ENCODE results near the gene CNTN2. TPM values are rescaled to one million over a fixed set of nuclear protein-coding genes. Genes with fewer than 3 reads are reported as not detected.

The CNTN2 gene
- total and polyA plus RNA-seq, 2 of the 8 experiments (the other 6 are each of a cell fraction or from before 2014, with no cell fraction given) = 1.2 to 3.9 TPM

- ChIA-PET CTCF (ENCODE audit: partially characterized antibody) (interaction anchor here (0.6 to 33.2 kb wide), 21 partner anchors 8 to 284 kb away, joined by 3 to 531 read pairs (median 4); partner anchors contain the start of gene CNTN2), POLR2A (ENCODE audit: partially characterized antibody) (interaction anchor here (1.1 to 2.3 kb wide), 2 partner anchors 13 to 55 kb away, joined by 3 to 5 read pairs; no protein-coding TSS in a partner anchor)
- Histone ChIP-seq H3K36me3 (ENCODE audit: control insufficient read depth in 2 of 4, insufficient read depth in 4 of 4, low read length in 3 of 4) (no peaks in the 10 kb centered on the region), H2BK120ac (replicated peaks; ENCODE audit: low read depth, low read length) (no peak overlapping the region), H3K79me2 (ENCODE audit: control insufficient read depth in 1 of 2, insufficient read depth in 2 of 2, low read length in 2 of 2) (no peaks in the 10 kb centered on the region), H3K23me2 (ENCODE audit: low read depth, low read length) (no peaks in the 10 kb centered on the region), H4K20me1 (replicated peaks in 1 of 2; ENCODE audit: control insufficient read depth in 1 of 2, insufficient read depth in 2 of 2, low read length in 2 of 2) (no peaks in the 10 kb centered on the region), H4K5ac (ENCODE audit: insufficient read length, low read depth, low read length) (no peak overlapping the region), H3K4ac (replicated peaks; ENCODE audit: insufficient read length, low read depth, low read length) (no peak overlapping the region), H3K27ac (ENCODE audit: low read depth, low read length) (no peak overlapping the region), H2BK20ac (ENCODE audit: low read length) (no peak overlapping the region), H2BK5ac (ENCODE audit: low read depth, low read length) (no peak overlapping the region), H2AK5ac (ENCODE audit: low read depth, low read length) (no peak overlapping the region), H2BK15ac (ENCODE audit: low read length) (no peak overlapping the region), H3K18ac (ENCODE audit: extremely low read depth, low read length) (no peak overlapping the region), H3K4me2 (ENCODE audit: insufficient read depth in 1 of 2, low read depth in 2 of 2, low read length in 2 of 2) (no peak overlapping the region), H3K23ac (ENCODE audit: insufficient read length) (no peak overlapping the region), H3K9ac (replicated peaks in 1 of 4; ENCODE audit: extremely low read depth in 1 of 4, low read depth in 3 of 4, low read length in 3 of 4) (no peak overlapping the region), H4K8ac (ENCODE audit: extremely low read depth, insufficient read depth, low read length) (no peak overlapping the region), H4K91ac (replicated peaks; ENCODE audit: insufficient read length, low read length) (no peak overlapping the region), H3K79me1 (ENCODE audit: low read depth, low read length) (no peaks in the 10 kb centered on the region), H3K4me1 (replicated peaks in 1 of 4; ENCODE audit: control insufficient read depth in 3 of 4, insufficient read depth in 4 of 4, low read length in 3 of 4) (peaks cover 0 to 11% (median 7%) of the 10 kb centered on the region in 4 experiments; a peak in 6 of 7 replicates), H3K14ac (ENCODE audit: insufficient read length) (no peak overlapping the region), H3K27me3 (replicated peaks in 1 of 4; ENCODE audit: control insufficient read depth in 3 of 4, extremely low read depth in 1 of 4, insufficient read depth in 3 of 4, low read length in 3 of 4) (no peaks in the 10 kb centered on the region), H3K4me3 (ENCODE audit: extremely low read depth in 1 of 4, insufficient read depth in 2 of 4, low read depth in 3 of 4, low read length in 4 of 4) (no peak overlapping the region), H3K9me3 (ENCODE audit: insufficient read depth in 2 of 2, low read depth in 1 of 2, low read length in 1 of 2) (no peaks in the 10 kb centered on the region), H2BK12ac (ENCODE audit: low read depth, low read length) (no peak overlapping the region), H2AFZ (ENCODE audit: low read length) (no peak overlapping the region), H3K56ac (replicated peaks; ENCODE audit: insufficient read length, low read depth, low read length) (no peak overlapping the region)
- FAIRE-seq (no peak), DNase-seq (ENCODE audit: low read depth in 1 of 2, low spot score in 2 of 2) (no peak)
- 81% methylated on average over 10 of the region's 11 CpGs; no CpG with 5 or more reads in 1 of the 2 experiments for WGBS, 2 experiments (ENCODE audit: extremely low coverage in 1 of 2, insufficient coverage in 1 of 2, insufficient read length in 1 of 2, insufficient replicate concordance in 2 of 2, low coverage in 1 of 2, low lambda C conversion rate in 2 of 2, missing lambda C conversion rate in 1 of 2)
- TF ChIP-seq HDAC6 (IDR thresholded peaks at IDR 0.05; ENCODE audit: low read depth, low read length) = no peak
- no peak for TF ChIP-seq CHD1 (IDR thresholded peaks at IDR 0.05; ENCODE audit: low read depth, low read length)
- TF ChIP-seq PHF8 (conservative IDR thresholded peaks at IDR 0.05; ENCODE audit: low read depth, low read length) = no peak
- TF ChIP-seq KDM4A (IDR thresholded peaks at IDR 0.05; ENCODE audit: low read depth, low read length, severe bottlenecking) = no peak
Observed at GRCh38 chr1:205030896-205031295, 12.1 kb upstream of the CNTN2 start.

Measured in H1 (cell line).